GM18870 (cell line): Measurements from ENCODE around the gene OSBPL2.

Source experiments
- ATAC-seq: cut with Tn5 transposase; IDR thresholded peaks from one replicate; pipeline ENCODE4 v1.9.1; 2021; ENCODE audit warnings: moderate library complexity; ENCODE audit not compliant: unreplicated experiment

Gene OSBPL2

GRCh38 chr20:62296724-62297448 lies 58.6 kb downstream of the OSBPL2 start:
- ATAC-seq: no peak

GRCh38 chr20:62297449-62298227 lies 59.3 kb downstream of the OSBPL2 start:
- no peak for ATAC-seq

- ATAC-seq: no peak
Measured at GRCh38 chr20:62298577-62299249, 60.4 kb downstream of the OSBPL2 start.

GRCh38 chr20:62299666-62300236 lies 61.4 kb downstream of the OSBPL2 start:
- no peak for ATAC-seq

GRCh38 chr20:62300319-62300718 lies 62.0 kb downstream of the OSBPL2 start:
- no peak for ATAC-seq

- ATAC-seq: no peak
Measured at GRCh38 chr20:62301111-62301668, 62.9 kb downstream of the OSBPL2 start.

- peak; percentile 52 for ATAC-seq
Measured at GRCh38 chr20:62301773-62302340, 63.5 kb downstream of the OSBPL2 start.

GRCh38 chr20:62302341-62303061 lies 64.2 kb downstream of the OSBPL2 start, which contains the start of gene ADRM1:
TSS of gene ADRM1 (plus strand) at chr20:62302997. CDS start at chr20:62303569, 572 bp downstream.
- ATAC-seq: peak; percentile 66

GRCh38 chr20:62303062-62303339 lies 64.7 kb downstream of the OSBPL2 start:
- no peak for ATAC-seq

GRCh38 chr20:62303340-62304226 lies 65.3 kb downstream of the OSBPL2 start:
- ATAC-seq: no peak

- ATAC-seq: no peak
Measured at GRCh38 chr20:62304331-62305148, 66.2 kb downstream of the OSBPL2 start.

- ATAC-seq: no peak
Measured at GRCh38 chr20:62305149-62305764, 66.9 kb downstream of the OSBPL2 start.

GRCh38 chr20:62305765-62306413 lies 67.6 kb downstream of the OSBPL2 start:
- no peak for ATAC-seq

GRCh38 chr20:62306414-62307187 lies 68.3 kb downstream of the OSBPL2 start:
- no peak for ATAC-seq

- no peak for ATAC-seq
Measured at GRCh38 chr20:62307226-62308101, 69.1 kb downstream of the OSBPL2 start.
